DND-41 (cell line): ENCODE results near the gene FRAT1.

ENCODE experiments used
- EZH2 ChIP-seq: IDR thresholded peaks from 3 replicates; pipeline ENCODE4 v1.6.1; 2012; ENCODE audit warnings: borderline replicate concordance, low read depth, mild to moderate bottlenecking, moderate library complexity, low read length, inconsistent platforms; ENCODE audit not compliant: severe bottlenecking
- TF ChIP-seq, protein P1 (sequence below): IDR thresholded peaks from 2 replicates; pipeline ENCODE4 v1.5.1; 2012; ENCODE audit warnings: borderline replicate concordance, low read length, moderate library complexity, mild to moderate bottlenecking; ENCODE audit not compliant: poor library complexity, severe bottlenecking; ENCODE audit errors: extremely low read depth

DNA sequence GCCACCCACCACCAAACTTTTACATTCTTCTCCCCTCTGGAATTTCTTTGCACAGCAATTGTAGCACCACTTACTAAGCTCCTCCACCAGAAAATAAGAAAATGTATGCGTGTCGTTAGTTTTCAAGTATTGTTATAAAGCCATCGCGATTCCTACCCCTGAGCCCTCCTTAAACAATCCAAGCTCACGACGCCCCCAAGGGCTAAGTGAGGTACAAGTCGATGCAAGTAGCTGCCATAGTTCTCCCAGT, 14.2 kb downstream of the FRAT1 start:
- TF ChIP-seq EZH2, result no peak
- TF ChIP-seq, protein P1, sequence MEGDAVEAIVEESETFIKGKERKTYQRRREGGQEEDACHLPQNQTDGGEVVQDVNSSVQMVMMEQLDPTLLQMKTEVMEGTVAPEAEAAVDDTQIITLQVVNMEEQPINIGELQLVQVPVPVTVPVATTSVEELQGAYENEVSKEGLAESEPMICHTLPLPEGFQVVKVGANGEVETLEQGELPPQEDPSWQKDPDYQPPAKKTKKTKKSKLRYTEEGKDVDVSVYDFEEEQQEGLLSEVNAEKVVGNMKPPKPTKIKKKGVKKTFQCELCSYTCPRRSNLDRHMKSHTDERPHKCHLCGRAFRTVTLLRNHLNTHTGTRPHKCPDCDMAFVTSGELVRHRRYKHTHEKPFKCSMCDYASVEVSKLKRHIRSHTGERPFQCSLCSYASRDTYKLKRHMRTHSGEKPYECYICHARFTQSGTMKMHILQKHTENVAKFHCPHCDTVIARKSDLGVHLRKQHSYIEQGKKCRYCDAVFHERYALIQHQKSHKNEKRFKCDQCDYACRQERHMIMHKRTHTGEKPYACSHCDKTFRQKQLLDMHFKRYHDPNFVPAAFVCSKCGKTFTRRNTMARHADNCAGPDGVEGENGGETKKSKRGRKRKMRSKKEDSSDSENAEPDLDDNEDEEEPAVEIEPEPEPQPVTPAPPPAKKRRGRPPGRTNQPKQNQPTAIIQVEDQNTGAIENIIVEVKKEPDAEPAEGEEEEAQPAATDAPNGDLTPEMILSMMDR, result peak; percentile 38
